IMR-90 (cell line): ENCODE data around the gene EBP.

Experiments
- CEBPB ChIP-seq: IDR thresholded peaks from 2 replicates; pipeline ENCODE4 v1.6.1; 2012; ENCODE audit warnings: low read depth, low read length, improper control_type of control experiment
- TF ChIP-seq, protein P1 (sequence below): conservative IDR thresholded peaks from 2 replicates; pipeline ENCODE4 v1.5.1; 2012; ENCODE audit warnings: mild to moderate bottlenecking, low read depth, low read length, improper control_type of control experiment

DNA sequence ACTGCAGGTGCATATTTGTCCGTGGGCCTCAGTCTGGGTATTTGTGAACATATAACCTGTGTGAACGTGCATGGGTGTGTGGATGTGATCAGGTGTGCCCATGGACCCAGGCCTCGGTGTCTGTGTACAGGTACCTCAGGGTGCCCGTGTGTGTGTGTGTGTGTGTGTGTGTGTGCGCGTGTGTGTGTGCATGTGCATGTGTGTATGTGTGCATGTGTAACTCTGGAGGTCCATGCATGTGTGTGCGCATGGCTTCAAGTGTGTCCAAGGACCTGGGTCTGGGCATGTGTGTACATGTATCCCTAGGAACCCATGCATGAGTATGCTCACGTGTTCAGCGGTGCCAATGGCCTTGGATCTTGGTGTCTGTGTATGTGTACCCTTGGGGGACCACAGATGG, 29.8 kb upstream of the EBP start:
- TF ChIP-seq, protein P1, sequence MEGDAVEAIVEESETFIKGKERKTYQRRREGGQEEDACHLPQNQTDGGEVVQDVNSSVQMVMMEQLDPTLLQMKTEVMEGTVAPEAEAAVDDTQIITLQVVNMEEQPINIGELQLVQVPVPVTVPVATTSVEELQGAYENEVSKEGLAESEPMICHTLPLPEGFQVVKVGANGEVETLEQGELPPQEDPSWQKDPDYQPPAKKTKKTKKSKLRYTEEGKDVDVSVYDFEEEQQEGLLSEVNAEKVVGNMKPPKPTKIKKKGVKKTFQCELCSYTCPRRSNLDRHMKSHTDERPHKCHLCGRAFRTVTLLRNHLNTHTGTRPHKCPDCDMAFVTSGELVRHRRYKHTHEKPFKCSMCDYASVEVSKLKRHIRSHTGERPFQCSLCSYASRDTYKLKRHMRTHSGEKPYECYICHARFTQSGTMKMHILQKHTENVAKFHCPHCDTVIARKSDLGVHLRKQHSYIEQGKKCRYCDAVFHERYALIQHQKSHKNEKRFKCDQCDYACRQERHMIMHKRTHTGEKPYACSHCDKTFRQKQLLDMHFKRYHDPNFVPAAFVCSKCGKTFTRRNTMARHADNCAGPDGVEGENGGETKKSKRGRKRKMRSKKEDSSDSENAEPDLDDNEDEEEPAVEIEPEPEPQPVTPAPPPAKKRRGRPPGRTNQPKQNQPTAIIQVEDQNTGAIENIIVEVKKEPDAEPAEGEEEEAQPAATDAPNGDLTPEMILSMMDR, result no peak
- no peak for TF ChIP-seq CEBPB
